Adrenal gland (tissue), 12 donors: ENCODE data around the gene SLC7A9. TPM values are rescaled to one million over a fixed set of nuclear protein-coding genes. Genes with fewer than 3 reads are reported as not detected.

Source experiments
- DNase-seq, 7 donors: peaks; one replicate each; pipeline ENCODE4 v3.0.0-alpha.2; 2019 to 2020
- H3K27ac ChIP-seq, 5 donors: fragments of 200-600 bp; sonication (generic) in 4 of 5; 1 replicate in 3 of 5; 2 replicates in 2 of 5; pipeline versions ENCODE4 v1.5.1 to v1.8.0; 2016 to 2020; ENCODE audit warnings: mild to moderate bottlenecking in 1 of 5
- H3K27me3 ChIP-seq: fragments of 200-600 bp; 2 replicates; pipeline ENCODE4 v1.8.0; 2021
- H3K36me3 ChIP-seq, 2 donors: fragments of 200-600 bp; replicated peaks in 1 of 2; 1 replicate in 1 of 2; 2 replicates in 1 of 2; pipeline versions ENCODE4 v1.5.1 to v1.8.0; 2018 to 2022
- H3K4me1 ChIP-seq, 2 donors: fragments of 200-600 bp; replicated peaks in 1 of 2; 1 replicate in 1 of 2; 2 replicates in 1 of 2; pipeline versions ENCODE4 v1.5.1 to v1.8.0; 2018 to 2021
- H3K4me3 ChIP-seq, 4 donors: fragments of 200-600 bp; sonication (generic) in 3 of 4; one replicate each; pipeline ENCODE4 v1.5.1; 2016 to 2018
- H3K9me3 ChIP-seq, 3 donors: fragments of 200-600 bp; sonication (generic) in 1 of 3; replicated peaks in 1 of 3; 1 replicate in 2 of 3; 2 replicates in 1 of 3; pipeline versions ENCODE4 v1.5.1 to v1.8.0; 2016 to 2021
- CTCF ChIP-seq, 6 experiments: fragments of 450-650 bp in 4 of 6; fragments of 200-600 bp in 2 of 6; sonication (generic) in 1 of 6; IDR thresholded peaks; 1 replicate in 5 of 6; 2 replicates in 1 of 6; pipeline versions ENCODE4 v1.5.1 to v1.8.0; 2016 to 2021; ENCODE audit warnings: antibody characterized with exemption in 6 of 6, mild to moderate bottlenecking in 2 of 6, moderate library complexity in 1 of 6
- POLR2A ChIP-seq, 2 donors: fragments of 450-650 bp; IDR thresholded peaks; one replicate each; pipeline ENCODE4 v1.6.1; 2017; ENCODE audit warnings: antibody characterized with exemption in 2 of 2, mild to moderate bottlenecking in 2 of 2, moderate library complexity in 1 of 2
- WGBS, 4 donors: extraction: QIAGEN DNeasy Blood & Tissue Kit in 2 of 4; methylation state at CpG; one replicate each; pipeline versions ENCODE4 v1.1.5 to v1.1.7; 2013 to 2017; 5-methylcytosine and 5-hydroxymethylcytosine counted together
- intact Hi-C, 2 donors: fragments of 100-400 bp; cut with DNase I; formaldehyde crosslinking; loops; one replicate each; pipeline versions ENCODE4 v1.14.1 to v1.15.0; 2022 to 2023
- polyA plus RNA-seq, 3 donors: library from polyadenylated mRNA; stranded (reverse); fragments of 200-250 nt in 2 of 3; fragments of 350-450 nt in 1 of 3; fragmentation: Illumina TruSeq in 1 of 3; extraction: RNeasy Lipid Tissue Mini Kit (QIAGEN cat#74804) in 1 of 3; gene quantifications; one replicate each; pipeline ENCODE4 v1.2.3, GENCODE V29; 2013 to 2014
- total RNA-seq, 9 donors: library from RNA; depleted of rRNA in 4 of 9; stranded (reverse); fragments of >200 nt in 4 of 9; fragments of 120-200 nt in 1 of 9; fragmentation: NEBNext Ultra II Directional in 1 of 9; extraction: Animal tissue kit (Norgen Biotek cat#: 25700) in 1 of 9; gene quantifications; one replicate each; pipeline versions ENCODE4 v1.1.0 to v1.2.4, GENCODE V29; 2013 to 2023
- donor health status: healthy with polysubstance abuse.
- donor health status: Bipolar disorder and iron deficiency.
- donor health status: DM: yes; HTN: yes; CAD: no.
- donor health status: DM: no; HTN: no; CAD: no.
- donor health status: DM: no; HTN: no; CAD: no.
- donor health status: DM: yes; HTN: yes; CAD: no.

Gene SLC7A9
- total and polyA plus RNA-seq, 12 donors: 0.11 to 0.51 (median 0.48) TPM; not detected in 5

- Histone ChIP-seq H3K4me1 (peaks cover 2 to 17% of the 10 kb centered on the region in 2 donors), H3K36me3 (no peaks in the 10 kb centered on the region), H3K27me3 (no peaks in the 10 kb centered on the region), H3K9me3 (no peaks in the 10 kb centered on the region), H3K27ac (no peak overlapping the region), H3K4me3 (no peak overlapping the region)
- TF ChIP-seq CTCF (IDR thresholded peaks at IDR 0.05): no peak
- DNase-seq: peak in 1 of 7 donors; percentile 18
- WGBS, 4 donors: 55 to 68% (median 60%) methylated on average over 9 of the region's 9 CpGs
- intact Hi-C loops: no loop called here
Observed at GRCh38 chr19:32810452-32810851, 59.1 kb downstream of the SLC7A9 start.

GRCh38 chr19:32809754-32810153 lies 59.8 kb downstream of the SLC7A9 start:
- Histone ChIP-seq H3K4me1 (peaks cover 2 to 17% of the 10 kb centered on the region in 2 donors), H3K27ac (no peak overlapping the region), H3K9me3 (no peaks in the 10 kb centered on the region), H3K36me3 (no peaks in the 10 kb centered on the region), H3K27me3 (no peaks in the 10 kb centered on the region), H3K4me3 (no peak overlapping the region)
- 41 to 46% (median 45%) methylated on average over 3 of the region's 3 CpGs for WGBS, 4 donors
- intact Hi-C loops: no loop called here
- DNase-seq: no peak
- TF ChIP-seq CTCF (IDR thresholded peaks at IDR 0.05) (no peak), POLR2A (IDR thresholded peaks at IDR 0.05) (no peak)

- TF ChIP-seq CTCF (IDR thresholded peaks at IDR 0.05) (no peak), POLR2A (IDR thresholded peaks at IDR 0.05) (no peak)
- DNase-seq: peak in 3 of 7 donors; percentile 6 to 26 (median 24)
- Histone ChIP-seq H3K4me3 (no peak overlapping the region), H3K27ac (no peak overlapping the region), H3K9me3 (no peaks in the 10 kb centered on the region), H3K4me1 (peaks cover 2 to 16% of the 10 kb centered on the region in 2 donors), H3K27me3 (no peaks in the 10 kb centered on the region), H3K36me3 (no peaks in the 10 kb centered on the region)
- intact Hi-C loops: no loop called here
- 46 to 55% (median 51%) methylated on average over 5 of the region's 5 CpGs for WGBS, 4 donors
Observed at GRCh38 chr19:32809254-32809653, 60.3 kb downstream of the SLC7A9 start.

GRCh38 chr19:32808236-32808635 lies 61.3 kb downstream of the SLC7A9 start:
- Histone ChIP-seq H3K9me3 (no peaks in the 10 kb centered on the region), H3K27me3 (no peaks in the 10 kb centered on the region), H3K27ac (no peak overlapping the region), H3K4me3 (no peak overlapping the region), H3K4me1 (peaks cover 2 to 13% of the 10 kb centered on the region in 2 donors), H3K36me3 (no peaks in the 10 kb centered on the region)
- 66 to 75% (median 71%) methylated on average over 4 of the region's 4 CpGs for WGBS, 4 donors
- no peak for DNase-seq
- TF ChIP-seq CTCF (IDR thresholded peaks at IDR 0.05) (no peak), POLR2A (IDR thresholded peaks at IDR 0.05) (no peak)
- intact Hi-C loops: no loop called here
